Astrocyte (in vitro differentiated cells and primary cell): ENCODE data around the gene SLC22A4. TPM values are rescaled to one million over a fixed set of nuclear protein-coding genes. Genes with fewer than 3 reads are reported as not detected.

Source experiments
- DNase-seq: peaks from one replicate; pipeline ENCODE4 v3.0.0-alpha.2; 2010; ENCODE audit warnings: low read depth
- FAIRE-seq: peaks from 2 replicates; lab custom pipeline; 2011; peaks lifted over from hg19 to GRCh38; lab: Jason Lieb, UNC
- H2AFZ ChIP-seq: 2 replicates; pipeline ENCODE4 v1.6.0; 2012; ENCODE audit warnings: low read depth, low read length, inconsistent platforms
- H3K27ac ChIP-seq: 2 replicates; pipeline ENCODE4 v1.5.1; 2011; ENCODE audit warnings: low read depth, low read length, inconsistent platforms
- H3K27me3 ChIP-seq: 2 replicates; pipeline ENCODE4 v1.6.0; 2011; ENCODE audit warnings: low read length, inconsistent platforms; ENCODE audit not compliant: insufficient read depth
- H3K36me3 ChIP-seq: 2 replicates; pipeline ENCODE4 v1.5.1; 2011; ENCODE audit warnings: low read length, inconsistent platforms; ENCODE audit not compliant: insufficient read depth
- H3K4me1 ChIP-seq: 2 replicates; pipeline ENCODE4 v1.5.1; 2011; ENCODE audit warnings: low read length, inconsistent platforms; ENCODE audit not compliant: insufficient read depth
- H3K4me2 ChIP-seq: 2 replicates; pipeline ENCODE4 v1.6.0; 2012; ENCODE audit warnings: low read length, inconsistent platforms
- H3K4me3 ChIP-seq: 2 replicates; pipeline ENCODE4 v1.5.1; 2011; ENCODE audit warnings: low read depth, mild to moderate bottlenecking, low read length, inconsistent platforms; ENCODE audit not compliant: insufficient read depth
- H3K79me2 ChIP-seq: 2 replicates; pipeline ENCODE4 v1.6.0; 2012; ENCODE audit warnings: mild to moderate bottlenecking, low read length, inconsistent platforms; ENCODE audit not compliant: insufficient read depth
- H3K9ac ChIP-seq: 2 replicates; pipeline ENCODE4 v1.6.0; 2012; ENCODE audit warnings: mild to moderate bottlenecking, low read length, inconsistent platforms
- H3K9me3 ChIP-seq: 2 replicates; pipeline ENCODE4 v1.5.1; 2012; ENCODE audit warnings: low read depth, mild to moderate bottlenecking, low read length, inconsistent platforms; ENCODE audit not compliant: insufficient read depth
- H4K20me1 ChIP-seq: 2 replicates; pipeline ENCODE4 v1.6.0; 2012; ENCODE audit warnings: low read length, inconsistent platforms; ENCODE audit not compliant: insufficient read depth
- H3K27ac Mint-ChIP-seq: one replicate; pipeline ENCODE4 v1.8.0; 2021; ENCODE audit warnings: mild to moderate bottlenecking, mixed read lengths; ENCODE audit not compliant: unreplicated experiment
- H3K27me3 Mint-ChIP-seq: one replicate; pipeline ENCODE4 v1.8.0; 2021; ENCODE audit warnings: low read depth, mixed read lengths; ENCODE audit not compliant: unreplicated experiment
- H3K36me3 Mint-ChIP-seq: one replicate; pipeline ENCODE4 v1.8.0; 2021; ENCODE audit warnings: low read depth, mixed read lengths; ENCODE audit not compliant: unreplicated experiment
- H3K4me1 Mint-ChIP-seq: one replicate; pipeline ENCODE4 v1.8.0; 2021; ENCODE audit warnings: low read depth, mixed read lengths; ENCODE audit not compliant: unreplicated experiment
- H3K4me3 Mint-ChIP-seq: one replicate; pipeline ENCODE4 v1.8.0; 2021; ENCODE audit warnings: mild to moderate bottlenecking, moderate library complexity, mixed read lengths; ENCODE audit not compliant: unreplicated experiment
- H3K9me3 Mint-ChIP-seq: one replicate; pipeline ENCODE4 v1.8.0; 2021; ENCODE audit warnings: mild to moderate bottlenecking, mixed read lengths; ENCODE audit not compliant: unreplicated experiment
- CTCF ChIP-seq: IDR thresholded peaks from 2 replicates; pipeline ENCODE4 v1.5.1; 2011; ENCODE audit warnings: low read depth, mild to moderate bottlenecking, inconsistent platforms, low read length, moderate library complexity; ENCODE audit not compliant: insufficient read depth
- EZH2 ChIP-seq: IDR thresholded peaks from 2 replicates; pipeline ENCODE4 v1.6.1; 2012; ENCODE audit warnings: mild to moderate bottlenecking, low read length, inconsistent platforms; ENCODE audit not compliant: insufficient read depth
- total RNA-seq: library from RNA; stranded (reverse); gene quantifications from 2 replicates; pipeline ENCODE4 v1.2.1, GENCODE V29; 2021

The SLC22A4 gene
- total RNA-seq, 1 donor from 2014 or later = 4.5 TPM

GRCh38 chr5:132280371-132281240, 13.6 kb upstream of the SLC22A4 start:
- Mint-ChIP-seq H3K27ac (no peak overlapping the region), H3K4me1 (peaks cover 6% of the 10 kb centered on the region), H3K9me3 (peaks cover 3% of the 10 kb centered on the region), H3K27me3 (peaks cover 7% of the 10 kb centered on the region), H3K4me3 (no peak overlapping the region), H3K36me3 (peaks cover 4% of the 10 kb centered on the region)
- no peak for DNase-seq
- Histone ChIP-seq H3K79me2 (no peaks in the 10 kb centered on the region), H3K27me3 (no peaks in the 10 kb centered on the region), H3K27ac (no peak overlapping the region), H3K9me3 (no peaks in the 10 kb centered on the region), H3K36me3 (no peaks in the 10 kb centered on the region), H2AFZ (no peak overlapping the region), H3K4me2 (no peak overlapping the region), H3K4me1 (no peaks in the 10 kb centered on the region), H4K20me1 (no peaks in the 10 kb centered on the region), H3K4me3 (no peak overlapping the region), H3K9ac (no peak overlapping the region)
- no peak for FAIRE-seq
- TF ChIP-seq CTCF = no peak
- TF ChIP-seq EZH2 = no peak

- FAIRE-seq = no peak
- H3K9ac ChIP-seq = no peak overlapping the region
Measured at GRCh38 chr5:132281856-132282614, 12.2 kb upstream of the SLC22A4 start.

More at GRCh38 chr5:132281856-132282614, 12.2 kb upstream of the SLC22A4 start:
- Histone ChIP-seq H3K4me1 (no peaks in the 10 kb centered on the region), H3K36me3 (no peaks in the 10 kb centered on the region), H3K4me3 (no peak overlapping the region), H3K27me3 (no peaks in the 10 kb centered on the region), H4K20me1 (no peaks in the 10 kb centered on the region), H2AFZ (no peak overlapping the region), H3K4me2 (no peak overlapping the region), H3K27ac (no peak overlapping the region), H3K9me3 (no peaks in the 10 kb centered on the region), H3K79me2 (no peaks in the 10 kb centered on the region)
- Mint-ChIP-seq H3K4me1 (peaks cover 6% of the 10 kb centered on the region), H3K9me3 (peaks cover 3% of the 10 kb centered on the region), H3K27ac (no peak overlapping the region), H3K36me3 (peaks cover 1% of the 10 kb centered on the region), H3K27me3 (peaks cover 7% of the 10 kb centered on the region), H3K4me3 (no peak overlapping the region)
- TF ChIP-seq EZH2 (no peak), CTCF (no peak)
- no peak for DNase-seq
